ENCODE data around the gene FGFR3. TPM values are rescaled to one million over a fixed set of nuclear protein-coding genes. Genes with fewer than 3 reads are reported as not detected.

The FGFR3 gene
- total RNA-seq, 1 donor from 2014 or later: 30.9 TPM

DNA sequence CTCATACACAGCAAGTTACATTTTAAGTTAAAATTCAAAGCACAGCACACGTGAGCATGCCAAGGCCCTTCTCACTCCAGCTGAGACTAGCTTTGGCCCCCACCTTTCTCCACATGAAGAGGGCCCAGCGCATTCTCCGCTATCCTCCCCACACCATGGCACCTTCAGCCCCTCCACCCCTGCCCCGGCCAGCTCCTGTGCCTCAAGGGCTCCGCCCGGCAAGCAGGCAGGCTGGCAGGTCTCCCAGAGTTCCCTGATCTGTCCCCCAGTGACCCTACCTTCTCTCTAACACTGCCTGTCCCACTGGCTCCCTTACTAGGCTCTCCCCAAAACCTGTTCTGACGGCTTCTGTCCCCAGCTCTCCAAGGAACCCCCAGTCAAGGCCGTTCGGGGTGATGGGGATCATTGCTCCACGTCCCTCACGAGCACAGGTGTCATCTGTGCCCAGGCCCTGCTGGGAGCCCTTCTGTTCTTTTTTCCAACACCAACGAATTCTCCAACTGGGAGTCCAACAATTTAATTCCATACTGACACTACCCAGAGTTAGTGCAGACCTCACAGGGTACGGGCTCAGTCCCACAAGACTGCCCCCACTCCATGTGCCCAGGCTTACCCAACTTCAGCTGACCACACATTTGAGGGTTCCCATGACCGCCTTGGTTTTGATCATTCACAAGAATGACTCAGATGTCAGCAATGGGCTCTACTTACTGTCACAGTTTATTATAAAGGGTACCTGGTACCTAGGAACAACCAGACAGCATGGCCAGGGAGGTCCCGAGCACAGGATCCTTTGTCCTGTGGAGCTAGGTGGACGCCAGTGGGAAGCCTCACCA, 58.7 kb downstream of the FGFR3 start:
- Mint-ChIP-seq H3K27ac (no peak overlapping the region), H3K36me3 (peaks cover 7% of the 10 kb centered on the region), H3K4me3 (no peak overlapping the region), H3K4me1 (peaks cover 11% of the 10 kb centered on the region), H3K9me3 (no peaks in the 10 kb centered on the region), H3K27me3 (ENCODE audit: low read depth) (no peaks in the 10 kb centered on the region)
- TF ChIP-seq, protein P1, sequence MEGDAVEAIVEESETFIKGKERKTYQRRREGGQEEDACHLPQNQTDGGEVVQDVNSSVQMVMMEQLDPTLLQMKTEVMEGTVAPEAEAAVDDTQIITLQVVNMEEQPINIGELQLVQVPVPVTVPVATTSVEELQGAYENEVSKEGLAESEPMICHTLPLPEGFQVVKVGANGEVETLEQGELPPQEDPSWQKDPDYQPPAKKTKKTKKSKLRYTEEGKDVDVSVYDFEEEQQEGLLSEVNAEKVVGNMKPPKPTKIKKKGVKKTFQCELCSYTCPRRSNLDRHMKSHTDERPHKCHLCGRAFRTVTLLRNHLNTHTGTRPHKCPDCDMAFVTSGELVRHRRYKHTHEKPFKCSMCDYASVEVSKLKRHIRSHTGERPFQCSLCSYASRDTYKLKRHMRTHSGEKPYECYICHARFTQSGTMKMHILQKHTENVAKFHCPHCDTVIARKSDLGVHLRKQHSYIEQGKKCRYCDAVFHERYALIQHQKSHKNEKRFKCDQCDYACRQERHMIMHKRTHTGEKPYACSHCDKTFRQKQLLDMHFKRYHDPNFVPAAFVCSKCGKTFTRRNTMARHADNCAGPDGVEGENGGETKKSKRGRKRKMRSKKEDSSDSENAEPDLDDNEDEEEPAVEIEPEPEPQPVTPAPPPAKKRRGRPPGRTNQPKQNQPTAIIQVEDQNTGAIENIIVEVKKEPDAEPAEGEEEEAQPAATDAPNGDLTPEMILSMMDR (IDR thresholded peaks at IDR 0.05; ENCODE audit: unreplicated experiment): no peak
- no peak for DNase-seq (ENCODE audit: low spot score in 2 of 2, unreplicated experiment in 2 of 2)

DNA sequence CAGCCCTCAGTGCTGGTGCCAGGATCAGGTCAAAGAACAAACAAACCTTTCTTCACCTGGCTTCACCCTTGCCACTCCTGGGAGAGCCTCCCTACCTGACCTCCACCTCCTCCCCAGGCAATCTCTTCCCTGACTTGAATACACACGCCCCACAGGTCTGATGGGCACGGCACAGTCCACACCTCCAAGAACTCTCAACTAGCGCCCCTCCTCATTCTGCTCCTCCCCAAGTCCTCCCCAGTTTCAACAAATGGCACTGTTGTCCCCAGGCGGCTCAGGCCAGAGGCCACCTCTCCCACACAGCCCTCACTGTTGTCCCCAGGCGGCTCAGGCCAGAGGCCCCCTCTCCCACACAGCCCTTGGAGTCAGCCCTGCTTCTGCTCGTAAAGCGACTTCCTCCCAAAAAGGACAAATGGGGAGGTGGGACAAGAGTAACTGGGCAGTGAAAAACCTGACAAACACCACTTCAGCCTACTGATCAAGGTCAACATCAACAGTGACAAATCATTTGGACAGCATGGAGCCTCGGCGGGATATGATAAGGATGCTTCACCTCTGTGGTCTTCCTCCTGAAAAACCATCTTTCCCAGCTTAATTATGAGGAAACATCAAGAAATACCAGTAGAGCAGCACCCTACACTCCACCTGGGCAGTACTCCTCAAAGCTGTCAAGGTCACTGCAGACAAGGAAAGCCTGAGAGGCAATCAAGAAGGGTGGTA, 60.0 kb downstream of the FGFR3 start:
- TF ChIP-seq, protein P1 (IDR thresholded peaks at IDR 0.05; ENCODE audit: unreplicated experiment): no peak
- no peak for DNase-seq (ENCODE audit: low spot score in 2 of 2, unreplicated experiment in 2 of 2)
- H3K4me1 Mint-ChIP-seq: peaks cover 18% of the 10 kb centered on the region
- no peaks in the 10 kb centered on the region for H3K9me3 Mint-ChIP-seq
- no peaks in the 10 kb centered on the region for H3K27me3 Mint-ChIP-seq (ENCODE audit: low read depth)
- peaks cover 4% of the 10 kb centered on the region for H3K36me3 Mint-ChIP-seq
- peak overlapping the region; percentile 50 for H3K27ac Mint-ChIP-seq
- peak overlapping the region; percentile 33 for H3K4me3 Mint-ChIP-seq

- Mint-ChIP-seq H3K4me1 (peaks cover 18% of the 10 kb centered on the region), H3K9me3 (no peaks in the 10 kb centered on the region), H3K4me3 (peak overlapping the region; percentile 70), H3K27ac (peak overlapping the region; percentile 56), H3K27me3 (ENCODE audit: low read depth) (no peaks in the 10 kb centered on the region), H3K36me3 (peaks cover 2% of the 10 kb centered on the region)
- no peak for DNase-seq (ENCODE audit: low spot score in 2 of 2, unreplicated experiment in 2 of 2)
- TF ChIP-seq, protein P1 (IDR thresholded peaks at IDR 0.05; ENCODE audit: unreplicated experiment): no peak
These were observed 61.7 kb downstream of the FGFR3 start for GRCh38 chr4:1854752-1855151.

DNA sequence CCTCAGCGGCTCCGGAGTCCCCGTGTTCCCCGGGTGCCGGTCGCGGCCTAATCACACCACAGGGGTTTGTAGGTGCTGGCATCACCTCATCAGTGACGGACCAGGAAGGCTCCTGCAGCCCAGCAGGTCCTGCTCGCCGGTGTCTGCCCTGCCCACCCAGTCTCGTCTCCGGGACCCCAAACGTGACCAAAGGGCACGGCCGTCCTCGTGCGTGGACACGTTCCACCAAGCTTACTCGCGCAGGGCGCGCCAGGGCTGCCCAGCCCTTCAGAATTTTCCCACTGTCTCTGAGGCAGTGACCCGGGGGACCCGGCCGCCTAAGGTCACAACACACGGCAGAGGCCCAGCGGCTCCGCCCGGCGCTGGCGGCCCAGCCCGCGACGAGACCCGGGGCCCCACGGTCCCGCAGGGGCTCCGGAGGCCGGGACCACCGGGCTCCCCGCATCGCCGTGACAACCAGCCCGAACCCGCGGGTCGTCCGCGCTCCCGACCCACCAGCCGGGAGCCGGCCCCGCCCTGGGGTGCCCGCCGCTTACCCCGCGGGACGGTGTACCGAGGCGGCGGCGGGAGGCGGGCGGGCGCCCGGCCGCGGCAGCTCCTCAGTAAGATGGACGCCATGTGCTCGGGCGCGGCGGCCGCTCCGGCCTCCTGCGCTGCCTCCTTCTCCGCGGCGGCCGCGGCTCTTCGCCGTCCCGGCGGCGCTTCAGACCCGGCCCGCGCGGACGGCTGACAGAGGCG, 62.4 kb downstream of the FGFR3 start:
- Mint-ChIP-seq H3K9me3 (no peaks in the 10 kb centered on the region), H3K27me3 (ENCODE audit: low read depth) (no peaks in the 10 kb centered on the region), H3K4me3 (peak overlapping the region; percentile 70), H3K36me3 (peaks cover 2% of the 10 kb centered on the region), H3K27ac (peak overlapping the region; percentile 56), H3K4me1 (peaks cover 18% of the 10 kb centered on the region)
- TF ChIP-seq, protein P1 (IDR thresholded peaks at IDR 0.05; ENCODE audit: unreplicated experiment): no peak
- peak in 1 of 2 experiments; percentile 58 for DNase-seq (ENCODE audit: low spot score in 2 of 2, unreplicated experiment in 2 of 2)

DNA sequence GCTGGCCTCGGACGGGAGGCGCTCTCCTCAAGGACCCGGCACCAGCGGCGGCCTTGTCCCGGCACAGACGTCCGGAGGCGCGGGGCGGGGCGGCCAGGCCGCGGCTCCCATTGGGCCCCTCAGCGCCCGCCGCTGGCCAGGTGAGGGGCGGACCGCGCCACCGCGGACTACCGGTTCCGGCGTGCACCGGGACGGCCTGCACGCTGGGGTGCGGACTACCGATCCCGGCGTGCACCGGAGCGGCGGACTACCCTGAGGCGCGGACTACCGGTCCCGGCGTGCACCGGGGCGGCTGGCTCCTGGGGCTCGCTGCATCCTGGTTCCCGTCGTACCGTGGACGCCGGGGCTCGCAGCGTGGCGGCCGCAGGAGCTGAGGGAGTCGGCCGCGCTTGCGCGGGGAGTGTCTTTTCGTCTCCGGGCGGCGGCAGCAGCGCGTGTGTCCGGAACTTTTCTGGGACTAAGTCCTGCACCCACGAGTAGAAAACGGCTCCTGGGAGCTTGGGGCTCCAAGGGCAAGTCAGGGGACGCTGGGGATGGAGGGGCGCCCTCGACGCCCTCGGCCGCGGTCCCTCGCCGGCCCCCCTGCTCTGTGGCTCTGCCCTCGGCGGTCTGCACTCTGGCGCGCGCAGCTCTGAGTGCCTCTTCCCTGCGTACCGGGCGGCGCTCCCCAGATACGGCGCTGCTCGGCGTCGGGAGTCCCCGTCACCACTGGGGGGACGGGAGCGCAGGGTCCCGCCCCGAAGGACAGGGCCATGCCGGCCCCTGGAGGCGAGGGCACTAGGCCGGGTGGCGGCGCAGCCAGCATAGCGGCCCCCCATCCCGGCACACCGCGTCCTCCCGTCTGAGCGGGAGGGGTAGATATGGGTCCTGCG, 63.2 kb downstream of the FGFR3 start, which contains the start of gene LETM1:
Gene LETM1, minus strand, starts transcription at position 86 of the 872 bp plus-strand sequence. CDS start 206 bp downstream, outside the sequence.
- no peaks in the 10 kb centered on the region for H3K9me3 Mint-ChIP-seq
- peaks cover 18% of the 10 kb centered on the region for H3K4me1 Mint-ChIP-seq
- peak within 1 kb of the TSS; percentile 67 for H3K27ac Mint-ChIP-seq
- H3K4me3 Mint-ChIP-seq: peak within 1 kb of the TSS; percentile 74
- H3K27me3 Mint-ChIP-seq (ENCODE audit: low read depth): no peaks in the 10 kb centered on the region
- peaks cover 2% of the 10 kb centered on the region for H3K36me3 Mint-ChIP-seq
- peak; percentile 81 to 91 for DNase-seq (ENCODE audit: low spot score in 2 of 2, unreplicated experiment in 2 of 2)
- TF ChIP-seq, protein P1 (IDR thresholded peaks at IDR 0.05; ENCODE audit: unreplicated experiment): no peak
